GM12874 (cell line): ENCODE data around the gene DRC1.

Source experiments
- CTCF ChIP-seq: IDR thresholded peaks from 2 replicates; pipeline ENCODE4 v1.5.1; 2011; ENCODE audit warnings: low read depth, mild to moderate bottlenecking, control low read depth, low read length, moderate library complexity; ENCODE audit not compliant: insufficient read depth

DRC1 gene

GRCh38 chr2:26450031-26450635 lies 48.4 kb downstream of the DRC1 start:
- no peak for TF ChIP-seq CTCF

DNA sequence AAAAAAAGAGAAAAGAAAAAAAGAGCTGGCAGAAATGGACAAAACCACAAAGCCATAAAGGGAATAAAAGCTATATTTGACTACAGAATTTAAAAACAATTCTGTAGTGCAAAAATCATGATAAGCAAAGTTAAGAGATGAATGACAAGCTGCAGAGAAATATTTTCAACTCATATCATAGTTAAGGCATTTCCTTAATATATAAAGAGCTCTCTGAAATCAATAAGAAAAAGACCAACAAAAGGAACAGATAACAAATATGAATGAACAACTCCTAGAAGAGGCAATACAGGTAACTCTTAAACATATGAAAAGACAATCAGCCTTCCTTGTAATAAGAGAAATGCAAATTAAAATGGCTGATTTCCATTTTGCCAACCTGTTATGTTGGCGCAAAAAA lies 50.0 kb downstream of the DRC1 start:
- TF ChIP-seq CTCF, result no peak

DNA sequence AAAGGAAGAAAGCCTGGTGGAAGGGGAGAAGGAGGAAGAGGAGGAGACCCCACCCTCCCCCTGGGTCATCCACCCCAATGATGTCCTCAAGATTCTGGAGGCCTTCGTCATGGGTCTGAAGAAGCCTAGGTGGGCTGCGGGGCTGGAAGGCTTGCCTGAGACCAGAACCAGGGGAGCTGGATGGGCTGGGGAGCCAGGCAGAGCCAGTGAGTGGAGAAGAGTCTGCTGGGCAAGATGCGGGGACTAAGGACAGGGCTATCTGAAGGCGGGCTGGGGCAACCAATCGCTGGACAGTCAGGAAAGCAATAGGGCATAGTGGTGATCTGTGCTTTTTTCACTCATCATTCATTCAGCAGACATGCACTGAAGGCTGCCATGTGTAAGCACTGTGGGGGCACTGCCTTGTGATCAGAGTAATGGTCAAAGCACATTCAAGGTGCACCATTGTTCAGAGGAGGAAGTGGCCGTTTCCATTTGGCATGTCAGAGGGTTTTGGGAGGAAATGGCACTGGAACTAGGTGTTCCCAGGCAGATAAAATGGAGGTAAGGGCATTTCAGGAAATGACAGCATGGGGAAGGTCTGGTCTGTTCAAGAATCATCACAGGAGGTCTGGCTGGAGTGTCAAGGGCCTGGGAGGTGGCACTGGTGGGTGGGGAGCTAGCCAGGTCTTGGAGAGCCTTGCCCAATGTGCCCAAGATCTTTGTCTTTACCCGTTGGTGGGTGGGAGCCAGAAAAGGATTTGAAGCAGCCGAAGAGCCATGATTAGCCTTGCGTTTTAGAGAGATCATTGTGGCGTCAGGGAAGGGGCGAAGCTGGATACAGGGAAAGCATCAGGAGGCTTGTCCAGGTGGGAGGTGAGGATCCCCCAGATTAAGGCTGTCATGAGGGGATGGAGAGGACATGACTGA lies 52.0 kb downstream of the DRC1 start:
- TF ChIP-seq CTCF, result no peak

GRCh38 chr2:26454561-26455001 lies 52.9 kb downstream of the DRC1 start:
- no peak for TF ChIP-seq CTCF

DNA sequence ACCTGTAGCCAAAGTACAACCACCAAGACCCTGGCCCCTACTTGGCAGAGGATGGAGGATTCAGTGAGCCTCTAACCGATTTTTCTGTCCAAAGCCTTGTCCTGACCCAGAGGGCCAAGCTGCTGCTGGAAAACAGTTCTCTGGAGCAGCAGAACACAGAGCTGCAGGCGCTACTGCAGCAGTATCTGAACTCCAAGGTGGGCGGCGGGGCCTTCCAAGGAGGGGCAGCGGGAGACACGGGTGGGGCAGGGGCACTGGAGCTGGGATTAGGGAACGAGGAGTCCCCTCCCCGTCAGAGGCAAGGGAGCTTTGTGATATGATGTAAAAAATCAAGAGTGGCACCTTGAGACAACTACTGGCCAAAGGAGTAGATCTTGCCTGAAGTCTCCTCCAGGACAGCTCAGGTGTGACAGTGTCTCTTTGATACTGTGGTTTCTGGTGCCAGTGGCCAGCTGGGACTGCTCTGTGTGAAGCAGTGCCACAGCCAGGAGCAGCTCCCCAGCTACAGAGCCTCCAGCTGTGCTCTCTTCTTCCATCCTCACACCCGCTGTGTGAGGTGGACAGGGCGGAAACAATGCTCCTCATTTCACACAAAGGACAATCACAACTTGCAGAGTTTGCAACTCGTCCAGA lies 53.4 kb downstream of the DRC1 start:
- TF ChIP-seq CTCF, result no peak

DNA sequence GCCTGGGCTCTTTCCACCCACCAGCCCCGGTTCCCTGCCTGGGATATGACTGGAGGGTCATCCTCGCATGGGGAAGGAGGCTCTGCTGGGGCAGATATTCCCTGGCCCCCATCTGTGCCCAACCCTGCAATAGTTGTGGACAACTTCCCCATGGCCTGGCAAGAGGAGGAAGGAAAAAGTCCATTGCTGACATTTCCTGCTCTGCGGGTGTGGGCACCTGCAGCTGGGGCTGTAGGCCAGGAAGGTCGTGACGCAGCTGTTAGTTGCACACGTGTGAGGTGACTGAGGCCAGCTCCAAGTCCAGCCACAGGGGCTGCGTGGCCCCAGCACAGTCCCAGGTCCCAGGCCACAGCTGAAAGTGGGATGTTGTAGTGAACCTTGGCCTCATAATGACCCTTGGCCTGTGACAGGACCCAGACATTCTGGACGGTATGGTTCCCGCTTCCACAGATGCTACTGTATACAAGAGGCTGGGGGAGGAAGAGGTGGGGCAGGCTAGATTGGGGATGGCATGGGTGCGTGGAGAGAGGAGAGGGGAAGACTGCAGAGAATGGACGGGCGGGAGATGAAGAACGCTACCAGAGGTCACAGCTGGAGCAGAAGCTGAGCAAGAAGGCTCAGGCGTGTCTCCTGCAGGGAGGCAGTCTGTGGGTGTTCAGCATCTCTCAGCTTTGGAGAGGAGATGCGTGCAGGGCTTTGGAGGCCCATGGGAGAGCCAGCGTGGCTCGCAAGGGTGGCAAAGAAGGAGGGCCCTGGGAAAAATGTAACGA lies 54.1 kb downstream of the DRC1 start:
- no peak for TF ChIP-seq CTCF
